HepG2 (cell line): ENCODE data around the gene JADE2. TPM values are rescaled to one million over a fixed set of nuclear protein-coding genes. Genes with fewer than 3 reads are reported as not detected.

ENCODE experiments used
- ATAC-seq: fragments of 200-7000 bp; cut with Tn5 transposase; 3 replicates; pipeline ENCODE4 v1.9.1; 2020; ENCODE audit warnings: mild to moderate bottlenecking, moderate library complexity
- BruUV-seq: library from RNA; stranded (reverse); fragments of 400-500 nt; replicated peaks from 2 replicates; lab custom pipeline; 2021; lab: Mats Ljungman, UMichigan
- CTCF ChIA-PET: fragments of 300-600 bp; formaldehyde crosslinking; extraction: SDS; loops from one replicate; lab custom pipeline; 2021; ENCODE audit warnings: low total read pairs, inconsistent platforms, low intra/inter-chr PET ratio; lab: Yijun Ruan, JAX
- POLR2A ChIA-PET: fragments of 350-600 bp; sonication (Branson Sonifier 250); formaldehyde crosslinking; loops from one replicate; lab custom pipeline; 2020; ENCODE audit warnings: antibody characterized with exemption, inconsistent platforms; lab: Yijun Ruan, JAX
- DNase-seq: peaks from one replicate; pipeline ENCODE4 v3.0.0-alpha.2; 2015; ENCODE audit warnings: low spot score
- FAIRE-seq: peaks from 3 replicates; lab custom pipeline; 2011; peaks lifted over from hg19 to GRCh38; lab: Jason Lieb, UNC
- H2AFZ ChIP-seq: one replicate; pipeline ENCODE4 v1.6.1; 2011; ENCODE audit warnings: low read length, inconsistent platforms
- H3K27ac ChIP-seq: fragments of 300-600 bp; 3 replicates; pipeline ENCODE4 v1.8.0; 2011; ENCODE audit warnings: mixed run types, mild to moderate bottlenecking, mixed read lengths, low read length, inconsistent platforms; ENCODE audit not compliant: insufficient read depth; ENCODE audit errors: extremely low read length
- H3K27me3 ChIP-seq, 2 experiments: fragments of 200-600 bp in 1 of 2; 2 replicates in 1 of 2; 3 replicates in 1 of 2; pipeline versions ENCODE4 v1.6.0 to v1.8.0; 2011; ENCODE audit warnings: low read length in 2 of 2, mild to moderate bottlenecking in 2 of 2, moderate library complexity in 2 of 2, inconsistent platforms in 1 of 2; ENCODE audit not compliant: insufficient read depth in 2 of 2, control insufficient read depth in 1 of 2
- H3K36me3 ChIP-seq, 2 experiments: fragments of 200-600 bp in 1 of 2; replicated peaks in 1 of 2; 2 replicates in 1 of 2; 3 replicates in 1 of 2; pipeline versions ENCODE4 v1.5.1 to v1.8.0; 2011; ENCODE audit warnings: low read length in 2 of 2, inconsistent platforms in 1 of 2; ENCODE audit not compliant: insufficient read depth in 2 of 2, control insufficient read depth in 1 of 2
- H3K4me1 ChIP-seq: 2 replicates; pipeline ENCODE4 v1.5.1; 2012; ENCODE audit warnings: low read length, inconsistent platforms; ENCODE audit not compliant: insufficient read depth
- H3K4me2 ChIP-seq: 2 replicates; pipeline ENCODE4 v1.6.0; 2011; ENCODE audit warnings: low read depth, low read length, inconsistent platforms
- H3K4me3 ChIP-seq, 3 experiments: fragments of 200-600 bp in 1 of 3; sonication (generic), shearing (Covaris generic) in 1 of 3; replicated peaks in 1 of 3; 2 replicates each; pipeline ENCODE4 v1.5.1; 2011 to 2016; ENCODE audit warnings: low read length in 3 of 3, inconsistent platforms in 2 of 3, low read depth in 2 of 3, mild to moderate bottlenecking in 2 of 3, control low read depth in 1 of 3, mixed read lengths in 1 of 3; ENCODE audit not compliant: insufficient read depth in 1 of 3
- H3K79me2 ChIP-seq: one replicate; pipeline ENCODE4 v1.6.1; 2011; ENCODE audit warnings: low read length, inconsistent platforms; ENCODE audit not compliant: insufficient read depth
- H3K9ac ChIP-seq: 2 replicates; pipeline ENCODE4 v1.6.0; 2011; ENCODE audit warnings: mild to moderate bottlenecking, low read depth, low read length, inconsistent platforms; ENCODE audit not compliant: insufficient read depth
- H3K9me3 ChIP-seq: 2 replicates; pipeline ENCODE4 v1.5.1; 2012; ENCODE audit warnings: mild to moderate bottlenecking, low read length
- H4K20me1 ChIP-seq: 2 replicates; pipeline ENCODE4 v1.6.0; 2011; ENCODE audit warnings: inconsistent platforms, mild to moderate bottlenecking, low read length, moderate library complexity; ENCODE audit not compliant: insufficient read depth
- ARNTL ChIP-seq: sonication (generic); formaldehyde crosslinking; IDR thresholded peaks from 2 replicates; pipeline ENCODE4 v1.4.0; 2020; ENCODE audit warnings: mild to moderate bottlenecking, missing genetic modification reagents
- CHCHD3 ChIP-seq: sonication (generic); formaldehyde crosslinking; IDR thresholded peaks from 2 replicates; pipeline ENCODE4 v1.8.0; 2022; ENCODE audit warnings: mild to moderate bottlenecking, missing genetic modification reagents, moderate library complexity
- HNRNPL ChIP-seq: fragments of 200-400 bp; formaldehyde crosslinking; IDR thresholded peaks from 2 replicates; pipeline ENCODE4 v1.6.1; 2017; ENCODE audit warnings: mild to moderate bottlenecking, low read depth, low read length
- HOXA3 ChIP-seq: sonication (generic); formaldehyde crosslinking; IDR thresholded peaks from 2 replicates; pipeline ENCODE4 v1.5.0; 2020; ENCODE audit warnings: missing genetic modification reagents
- PLSCR1 ChIP-seq: sonication (generic); formaldehyde crosslinking; IDR thresholded peaks from 2 replicates; pipeline ENCODE4 v1.5.0; 2020; ENCODE audit warnings: missing genetic modification reagents, mild to moderate bottlenecking, borderline replicate concordance
- RBM22 ChIP-seq: fragments of 200-400 bp; formaldehyde crosslinking; optimal IDR thresholded peaks from 2 replicates; pipeline ENCODE3; 2017; ENCODE audit warnings: mild to moderate bottlenecking, low read length, moderate library complexity
- SAFB2 ChIP-seq: sonication (generic); formaldehyde crosslinking; IDR thresholded peaks from 2 replicates; pipeline ENCODE4 v1.5.1; 2020; ENCODE audit warnings: missing genetic modification reagents, low read depth, mild to moderate bottlenecking, borderline replicate concordance
- SMAD9 ChIP-seq: sonication (generic); formaldehyde crosslinking; IDR thresholded peaks from 2 replicates; pipeline ENCODE4 v1.5.1; 2020; ENCODE audit warnings: mild to moderate bottlenecking, missing genetic modification reagents
- SP5 ChIP-seq: IDR thresholded peaks from 2 replicates; pipeline ENCODE4 v1.6.1; 2016; ENCODE audit warnings: low read depth, borderline replicate concordance
- TAF1 ChIP-seq: sonication (generic); formaldehyde crosslinking; IDR thresholded peaks from 2 replicates; pipeline ENCODE4 v1.4.0; 2020; ENCODE audit warnings: missing genetic modification reagents
- THAP11 ChIP-seq: IDR thresholded peaks from 2 replicates; pipeline ENCODE4 v1.6.1; 2016; ENCODE audit warnings: missing biosample characterization, missing genetic modification reagents
- ZBTB1 ChIP-seq: sonication (generic); formaldehyde crosslinking; IDR thresholded peaks from 2 replicates; pipeline ENCODE4 v1.4.0; 2020; ENCODE audit warnings: missing genetic modification reagents, borderline replicate concordance
- ZBTB38 ChIP-seq: sonication (generic); formaldehyde crosslinking; IDR thresholded peaks from 2 replicates; pipeline ENCODE4 v1.5.1; 2020; ENCODE audit warnings: mild to moderate bottlenecking, missing genetic modification reagents
- ZFP36L1 ChIP-seq: sonication (generic); formaldehyde crosslinking; IDR thresholded peaks from 2 replicates; pipeline ENCODE4 v1.8.0; 2022; ENCODE audit warnings: mild to moderate bottlenecking, missing genetic modification reagents, moderate library complexity
- ZNF281 ChIP-seq: sonication (generic); formaldehyde crosslinking; IDR thresholded peaks from 2 replicates; pipeline ENCODE4 v1.4.0; 2020; ENCODE audit warnings: missing genetic modification reagents, borderline replicate concordance
- ZNF451 ChIP-seq: sonication (generic); formaldehyde crosslinking; IDR thresholded peaks from 2 replicates; pipeline ENCODE4 v1.5.0; 2020; ENCODE audit warnings: mild to moderate bottlenecking, missing genetic modification reagents
- ZNF501 ChIP-seq: sonication (generic); formaldehyde crosslinking; IDR thresholded peaks from 2 replicates; pipeline ENCODE4 v1.5.1; 2020; ENCODE audit warnings: mild to moderate bottlenecking, moderate library complexity, missing genetic modification reagents
- ZNF558 ChIP-seq: sonication (generic); formaldehyde crosslinking; IDR thresholded peaks from 2 replicates; pipeline ENCODE4 v1.9.0; 2022; ENCODE audit warnings: mild to moderate bottlenecking, missing genetic modification reagents, borderline replicate concordance
- ZNF781 ChIP-seq: sonication (generic); formaldehyde crosslinking; IDR thresholded peaks from 2 replicates; pipeline ENCODE4 v1.5.1; 2020; ENCODE audit warnings: borderline replicate concordance, mild to moderate bottlenecking, missing genetic modification reagents; ENCODE audit errors: not compliant biosample characterization
- ZNF83 ChIP-seq: sonication (generic); formaldehyde crosslinking; IDR thresholded peaks from 2 replicates; pipeline ENCODE4 v1.4.0; 2020; ENCODE audit warnings: missing genetic modification reagents, mild to moderate bottlenecking, borderline replicate concordance
- ZSCAN29 ChIP-seq: sonication (generic); formaldehyde crosslinking; conservative IDR thresholded peaks from 2 replicates; pipeline ENCODE4 v1.4.0; 2020; ENCODE audit warnings: mild to moderate bottlenecking, missing genetic modification reagents
- WGBS: methylation state at CpG from one replicate; pipeline ENCODE4 v1.1.6; 2017; ENCODE audit warnings: low lambda C conversion rate; 5-methylcytosine and 5-hydroxymethylcytosine counted together
- in situ Hi-C: cut with HindIII; loops from 2 replicates; pipeline ENCODE4 v1.10.0; 2017; ENCODE audit warnings: low pct_unique_long_range_greater_than_20kb; ENCODE audit not compliant: extremely low pct_ligation_motif_present
- intact Hi-C: fragments of 100-400 bp; cut with micrococcal nuclease; formaldehyde crosslinking; loops from one replicate; pipeline ENCODE4 v1.10.0; 2022; ENCODE audit not compliant: unreplicated experiment
- polyA plus RNA-seq, 8 experiments: library from polyadenylated mRNA; depleted of rRNA in 3 of 8; stranded (reverse) in 7 of 8; unstranded in 1 of 8; fragments of >200 nt; fragmentation: Illumina TruSeq in 4 of 8; extraction: Trizol in 4 of 8; gene quantifications; 2 replicates each; pipeline versions ENCODE4 v1.2.1 to v1.2.3, GENCODE V29; 2011 to 2016; ENCODE audit warnings: low read depth in 4 of 8, missing spikeins in 1 of 8, mixed read lengths in 1 of 8; ENCODE audit not compliant: insufficient read depth in 1 of 8
- total RNA-seq, 5 experiments: library from RNA; depleted of rRNA; stranded (reverse); fragments of >200 nt; fragmentation: Illumina TruSeq; extraction: Trizol; gene quantifications; 2 replicates each; pipeline ENCODE4 v1.2.3, GENCODE V29; 2016; ENCODE audit warnings: low read depth in 1 of 5

JADE2 gene
- total and polyA plus RNA-seq, 2 of the 13 experiments (the other 11 are each of a cell fraction or from before 2014, with no cell fraction given): 7.5 to 15.1 TPM

- POLR2A ChIA-PET: interaction anchor here (0.9 to 6.1 kb wide), 13 partner anchors 8 to 141 kb away, joined by 3 to 87 read pairs (median 10); partner anchors contain the start of genes CDKN2AIPNL, JADE2, SEC24A and UBE2B
- H3K36me3 ChIP-seq: no peaks in the 10 kb centered on the region
- intact Hi-C loops: no loop called here
- H3K27ac ChIP-seq: peak overlapping the region; percentile 71
- in situ Hi-C loops: loop anchor here (5.0 kb wide), 2 partner anchors 45 to 100 kb away; partner anchors contain the start of gene CDKN2AIPNL
- no peak overlapping the region for H2AFZ ChIP-seq
- WGBS: 6% methylated on average over 3 of the region's 5 CpGs
- peak overlapping the region; percentile 62 for H3K9ac ChIP-seq
- BruUV-seq: no TSS peak
- TF ChIP-seq SP5 (CRISPR knock-in tag): peak; percentile 11; the same call in 1 of the 2 replicates
- TF ChIP-seq ZNF558 (CRISPR knock-in tag): 0 out of 2 replicates have a peak, but pooled peaks have one; percentile 26
- no peak for TF ChIP-seq PLSCR1
- TF ChIP-seq ZNF281 (CRISPR knock-in tag): 0 out of 2 replicates have a peak, but pooled peaks have one; percentile 28
- no peak for TF ChIP-seq THAP11 (CRISPR knock-in tag)
- no peak for TF ChIP-seq CHCHD3 (CRISPR knock-in tag)
- 0 out of 2 replicates have a peak, but pooled peaks have one; percentile 0 for TF ChIP-seq ZNF501 (CRISPR knock-in tag)
- no peak for TF ChIP-seq TAF1 (CRISPR knock-in tag)
- no peak for TF ChIP-seq ARNTL (CRISPR knock-in tag)
- TF ChIP-seq HNRNPL: 0 out of 2 replicates have a peak, but pooled peaks have one; percentile 13
- no peak for TF ChIP-seq ZSCAN29 (CRISPR knock-in tag)
- no peak for TF ChIP-seq SAFB2
- no peak for TF ChIP-seq ZFP36L1
- no peak for TF ChIP-seq ZBTB1 (CRISPR knock-in tag)
- TF ChIP-seq ZBTB38 (CRISPR knock-in tag): no peak
- peak; percentile 9; the same call in 1 of the 2 replicates for TF ChIP-seq HOXA3 (CRISPR knock-in tag)
- TF ChIP-seq RBM22: no peak
- no peak for TF ChIP-seq ZNF451 (CRISPR knock-in tag)
- no peak for TF ChIP-seq ZNF83 (CRISPR knock-in tag)
- TF ChIP-seq SMAD9: no peak
- TF ChIP-seq ZNF781 (CRISPR knock-in tag): no peak
- TF ChIP-seq, all 625 proteins: peak for 6
- Histone ChIP-seq H3K4me2 (peak overlapping the region; percentile 76), H4K20me1 (no peaks in the 10 kb centered on the region), H3K79me2 (peaks cover under 1% of the 10 kb centered on the region), H3K27me3 (no peaks in the 10 kb centered on the region), H3K4me1 (peaks cover 67% of the 10 kb centered on the region), H3K9me3 (no peaks in the 10 kb centered on the region), H3K4me3 (peak overlapping the region; percentile 12 to 60 (median 22); a peak in 5 of 6 replicates)
- FAIRE-seq (peak; percentile 47), ATAC-seq (peak; percentile 14), DNase-seq (no peak)
- CTCF ChIA-PET: interaction anchor here (1.0 to 1.5 kb wide), 3 partner anchors 13 to 125 kb away, joined by 3 to 11 read pairs (median 4); partner anchors contain the start of genes CDKN2AIPNL and JADE2
Measured at GRCh38 chr5:134512661-134512999, 12.8 kb upstream of the JADE2 start.
